ENCODE measurements around the gene KLF4.

DNA sequence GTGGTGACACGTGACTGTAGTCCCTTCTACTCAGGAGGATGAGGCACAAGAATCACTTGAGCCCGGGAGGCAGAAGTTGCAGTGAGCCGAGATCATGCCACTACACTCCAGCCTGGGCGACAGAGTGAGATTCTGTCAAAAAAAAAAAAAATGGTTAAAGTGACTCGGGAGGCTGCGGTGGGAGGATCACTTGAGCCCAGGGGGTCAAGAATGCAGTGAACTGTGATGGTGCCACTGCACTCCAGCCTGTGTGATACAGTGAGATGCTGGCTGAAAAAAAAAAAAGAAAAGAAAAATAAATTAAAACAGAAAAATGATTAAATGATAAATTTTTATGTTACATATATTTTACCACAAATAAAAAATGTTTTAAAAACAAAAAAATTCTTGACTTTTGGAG lies 51.9 kb downstream of the KLF4 start:
- TF ChIP-seq POLR2AphosphoS5 (IDR thresholded peaks at IDR 0.05; ENCODE audit: low read depth, low read length) (no peak), POLR2A (IDR thresholded peaks at IDR 0.05; ENCODE audit: low read depth, low read length) (no peak), SPI1 (IDR thresholded peaks at IDR 0.05; ENCODE audit: low read depth, low read length) (no peak), TAF1 (IDR thresholded peaks at IDR 0.05; ENCODE audit: low read depth, low read length) (no peak), POU2F2 (IDR thresholded peaks at IDR 0.05; ENCODE audit: low read depth, low read length) (no peak), PAX5 (IDR thresholded peaks at IDR 0.05; ENCODE audit: insufficient read depth, low read length, severe bottlenecking) (no peak)

Measured in GM12891 (cell line).